Parathyroid adenoma (tissue), 2 donors: Measurements from ENCODE around the gene TBC1D3B.
A peak's percentile ranks its signal among the peaks of the same experiment; 100 is the strongest.

Source experiments
- H2AFZ ChIP-seq: fragments of 300-600 bp; sonication (generic); one replicate; pipeline ENCODE4 v1.7.0; 2017; ENCODE audit warnings: antibody characterized with exemption, mild to moderate bottlenecking
- H3K27ac ChIP-seq: fragments of 300-600 bp; sonication (generic); one replicate; pipeline ENCODE4 v1.7.0; 2017
- H3K27me3 ChIP-seq: fragments of 300-600 bp; sonication (generic); one replicate; pipeline ENCODE4 v1.7.0; 2017; ENCODE audit warnings: low read length; ENCODE audit not compliant: control insufficient read depth, insufficient read depth
- H3K36me3 ChIP-seq: fragments of 300-600 bp; sonication (generic); one replicate; pipeline ENCODE4 v1.7.0; 2017; ENCODE audit warnings: low read length; ENCODE audit not compliant: control insufficient read depth, insufficient read depth
- H3K4me1 ChIP-seq: fragments of 300-600 bp; sonication (generic); one replicate; pipeline ENCODE4 v1.7.0; 2017; ENCODE audit warnings: control low read depth
- H3K4me2 ChIP-seq: fragments of 300-600 bp; sonication (generic); one replicate; pipeline ENCODE4 v1.7.0; 2017; ENCODE audit warnings: low read length
- H3K4me3 ChIP-seq: fragments of 300-600 bp; sonication (generic); one replicate; pipeline ENCODE4 v1.7.0; 2017; ENCODE audit warnings: low read depth, low read length
- H3K79me2 ChIP-seq: fragments of 300-600 bp; sonication (generic); one replicate; pipeline ENCODE4 v1.7.0; 2017; ENCODE audit warnings: control low read depth
- H3K9ac ChIP-seq: fragments of 300-600 bp; sonication (generic); one replicate; pipeline ENCODE4 v1.7.0; 2017; ENCODE audit warnings: mild to moderate bottlenecking
- H3K9me3 ChIP-seq: fragments of 300-600 bp; sonication (generic); one replicate; pipeline ENCODE4 v1.7.0; 2017; ENCODE audit warnings: low read length; ENCODE audit not compliant: control insufficient read depth
- CTCF ChIP-seq: fragments of 300-600 bp; sonication (generic); IDR thresholded peaks from one replicate; pipeline ENCODE4 v1.7.0; 2017; ENCODE audit warnings: antibody characterized with exemption, mild to moderate bottlenecking
- donor health status: primary hyperparathyroidism.

The TBC1D3B gene

GRCh38 chr17:36131931-36132330 is 44.5 kb downstream of the TBC1D3B start:
- Histone ChIP-seq H3K27ac (no peak overlapping the region), H3K9me3 (no peaks in the 10 kb centered on the region), H3K4me3 (no peak overlapping the region), H2AFZ (no peak overlapping the region), H3K36me3 (no peaks in the 10 kb centered on the region), H3K9ac (no peak overlapping the region), H3K4me1 (peaks cover 12% of the 10 kb centered on the region), H3K27me3 (no peaks in the 10 kb centered on the region), H3K4me2 (peak overlapping the region; percentile 8), H3K79me2 (no peaks in the 10 kb centered on the region)
- no peak for TF ChIP-seq CTCF

- Histone ChIP-seq H2AFZ (no peak overlapping the region), H3K27me3 (no peaks in the 10 kb centered on the region), H3K4me3 (no peak overlapping the region), H3K9ac (no peak overlapping the region), H3K27ac (no peak overlapping the region), H3K36me3 (no peaks in the 10 kb centered on the region), H3K79me2 (no peaks in the 10 kb centered on the region), H3K9me3 (no peaks in the 10 kb centered on the region), H3K4me2 (no peak overlapping the region), H3K4me1 (peaks cover 12% of the 10 kb centered on the region)
- TF ChIP-seq CTCF: no peak
These were observed 45.0 kb downstream of the TBC1D3B start for GRCh38 chr17:36131421-36131820.

DNA sequence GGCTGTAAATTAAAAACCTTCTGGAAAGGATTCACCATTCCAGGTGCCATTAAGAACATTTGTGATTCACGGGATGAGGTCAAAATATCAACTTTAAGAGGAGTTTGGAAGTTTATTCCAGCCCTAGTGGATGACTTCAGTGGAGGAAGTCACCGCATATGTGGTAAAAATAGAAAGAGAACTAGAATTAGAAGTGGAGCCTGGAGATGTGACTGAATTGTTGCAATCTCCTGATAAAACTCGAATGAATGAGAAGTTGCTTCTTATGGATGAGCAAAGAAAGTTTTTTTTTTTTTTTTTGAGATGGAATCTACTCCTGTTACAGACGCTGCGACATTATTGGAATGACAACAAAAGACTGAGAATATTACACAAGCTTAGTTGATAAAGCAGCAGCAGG is 46.1 kb downstream of the TBC1D3B start:
- no peak overlapping the region for H3K4me2 ChIP-seq
- no peak overlapping the region for H3K9ac ChIP-seq
- H3K27ac ChIP-seq: no peak overlapping the region
- peaks cover 12% of the 10 kb centered on the region for H3K4me1 ChIP-seq
- TF ChIP-seq CTCF: no peak
- no peaks in the 10 kb centered on the region for H3K36me3 ChIP-seq
- no peak overlapping the region for H3K4me3 ChIP-seq
- H3K79me2 ChIP-seq: no peaks in the 10 kb centered on the region
- H3K27me3 ChIP-seq: no peaks in the 10 kb centered on the region
- no peaks in the 10 kb centered on the region for H3K9me3 ChIP-seq
- H2AFZ ChIP-seq: no peak overlapping the region

GRCh38 chr17:36129616-36130015 is 46.8 kb downstream of the TBC1D3B start:
- Histone ChIP-seq H3K9me3 (no peaks in the 10 kb centered on the region), H3K9ac (no peak overlapping the region), H3K36me3 (no peaks in the 10 kb centered on the region)

More at GRCh38 chr17:36129616-36130015, 46.8 kb downstream of the TBC1D3B start:
- no peak overlapping the region for H3K4me2 ChIP-seq
- peaks cover 12% of the 10 kb centered on the region for H3K4me1 ChIP-seq
- no peak overlapping the region for H3K27ac ChIP-seq
- H2AFZ ChIP-seq: no peak overlapping the region
- no peaks in the 10 kb centered on the region for H3K79me2 ChIP-seq
- no peak for TF ChIP-seq CTCF
- H3K4me3 ChIP-seq: no peak overlapping the region
- H3K27me3 ChIP-seq: no peaks in the 10 kb centered on the region
